Muscle of back (tissue), 11 donors: ENCODE results near the gene CEP89. TPM values are rescaled to one million over a fixed set of nuclear protein-coding genes. Genes with fewer than 3 reads are reported as not detected.
A peak's percentile ranks its signal among the peaks of the same experiment; 100 is the strongest.
"Not testable (repeated sequence)": the region's sequence is repeated elsewhere in the genome, so short reads cannot be mapped to it uniquely, and the experiment has no call there.

ENCODE experiments used
- DNase-seq, 3 donors: peaks; one replicate each; pipeline versions ENCODE4 v3.0.0 to v3.0.0-alpha.2; 2013
- polyA plus RNA-seq, 10 donors: library from polyadenylated mRNA; unstranded; fragments of 120-200 nt; gene quantifications; one replicate each; pipeline ENCODE4 v1.2.1, GENCODE V29; 2013; ENCODE audit not compliant: insufficient read length in 10 of 10

CEP89 gene
- polyA plus RNA-seq, 10 donors = 15.6 to 23.1 (median 19.9) TPM

- DNase-seq = no peak
Observed at GRCh38 chr19:32901504-32902161, 70.1 kb downstream of the CEP89 start.

- DNase-seq = no peak
Observed at GRCh38 chr19:32896516-32897214, 75.1 kb downstream of the CEP89 start.

GRCh38 chr19:32895384-32895783, 76.4 kb downstream of the CEP89 start:
- no peak for DNase-seq

DNA sequence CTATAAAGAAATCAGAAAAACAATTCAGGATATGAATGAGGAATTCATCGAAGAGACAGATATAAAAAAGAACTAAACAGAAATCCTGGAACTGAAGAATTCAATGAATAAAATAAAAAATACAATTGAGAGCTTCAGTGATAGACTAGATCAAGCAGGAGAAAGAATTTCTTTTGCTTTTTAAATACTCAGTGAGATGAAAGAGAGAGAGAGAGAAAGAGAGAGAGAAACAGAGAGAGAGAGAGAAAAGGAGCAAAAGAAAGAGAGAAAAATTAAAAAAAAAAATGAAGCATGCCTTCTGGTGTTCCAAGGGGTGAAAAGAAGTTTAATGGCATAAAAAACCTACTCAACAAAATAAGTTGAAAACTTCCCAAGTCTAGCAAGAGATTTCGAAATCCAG, 80.1 kb downstream of the CEP89 start:
- no peak for DNase-seq

GRCh38 chr19:32890841-32891240, 80.9 kb downstream of the CEP89 start:
- DNase-seq = no peak

DNA sequence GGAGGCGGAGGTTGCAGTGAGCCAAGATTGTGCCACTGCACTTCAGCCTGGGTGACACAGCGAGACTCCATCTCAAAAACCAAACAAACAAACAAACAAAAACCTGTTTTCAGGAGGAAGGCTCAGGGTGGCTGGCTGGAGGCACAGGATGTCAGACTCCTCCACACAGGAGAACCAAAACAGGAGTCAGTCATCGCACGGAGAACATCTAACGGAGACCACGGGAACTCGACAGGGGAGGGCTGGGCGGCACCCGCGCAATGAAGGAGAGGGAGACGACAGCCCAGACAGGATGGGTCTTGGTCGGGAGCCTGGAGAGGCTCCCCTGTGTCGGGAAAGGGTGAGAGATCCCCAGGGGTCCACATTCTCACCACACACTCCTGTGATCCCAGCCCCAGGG, 81.4 kb downstream of the CEP89 start:
- no peak for DNase-seq

GRCh38 chr19:32889137-32889934, 82.4 kb downstream of the CEP89 start:
- no peak for DNase-seq

GRCh38 chr19:32887572-32888215, 84.1 kb downstream of the CEP89 start:
- DNase-seq = no peak

- DNase-seq = no peak
Observed at GRCh38 chr19:32886241-32886640, 85.5 kb downstream of the CEP89 start.

DNA sequence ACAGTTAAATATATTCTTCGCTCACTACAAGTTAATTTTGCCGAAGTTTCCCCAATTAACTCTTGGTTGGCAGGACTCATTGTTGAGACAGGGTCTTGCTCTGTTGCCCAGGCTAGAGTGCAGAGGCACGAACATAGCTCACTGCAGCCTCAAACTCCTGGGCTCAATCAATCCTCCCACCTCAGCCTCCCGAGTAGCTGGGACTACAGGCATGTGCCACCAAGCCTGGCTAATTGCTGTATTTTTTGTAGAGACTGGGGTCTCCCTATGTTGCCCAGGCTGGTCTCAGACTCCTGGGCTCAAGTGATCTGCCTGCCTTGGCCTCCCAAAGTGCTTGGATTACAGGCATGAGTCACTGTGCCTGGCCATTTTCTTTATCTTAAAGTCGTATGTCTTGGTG, 86.5 kb downstream of the CEP89 start:
- not testable (repeated sequence) for DNase-seq

DNA sequence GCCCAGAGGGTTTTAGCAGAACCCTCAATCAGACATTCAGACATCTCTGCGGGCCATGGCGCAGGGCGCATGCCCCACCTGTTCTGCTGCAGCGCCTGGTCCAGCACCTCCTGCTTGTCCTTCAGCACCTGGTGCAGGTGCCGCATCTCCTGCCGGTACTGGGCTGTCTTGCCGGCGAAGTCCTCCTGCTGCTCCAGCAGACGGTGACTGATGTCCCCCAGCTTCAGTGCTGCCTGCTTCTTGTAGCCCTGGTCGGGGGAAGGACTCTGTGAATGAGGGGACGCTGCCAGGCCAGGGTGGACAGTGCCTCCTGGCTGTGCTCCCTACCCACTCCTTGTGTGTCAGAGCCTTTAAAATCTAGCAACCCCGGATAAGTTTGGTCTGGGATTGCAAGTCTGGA, 90.0 kb downstream of the CEP89 start:
- no peak for DNase-seq

DNA sequence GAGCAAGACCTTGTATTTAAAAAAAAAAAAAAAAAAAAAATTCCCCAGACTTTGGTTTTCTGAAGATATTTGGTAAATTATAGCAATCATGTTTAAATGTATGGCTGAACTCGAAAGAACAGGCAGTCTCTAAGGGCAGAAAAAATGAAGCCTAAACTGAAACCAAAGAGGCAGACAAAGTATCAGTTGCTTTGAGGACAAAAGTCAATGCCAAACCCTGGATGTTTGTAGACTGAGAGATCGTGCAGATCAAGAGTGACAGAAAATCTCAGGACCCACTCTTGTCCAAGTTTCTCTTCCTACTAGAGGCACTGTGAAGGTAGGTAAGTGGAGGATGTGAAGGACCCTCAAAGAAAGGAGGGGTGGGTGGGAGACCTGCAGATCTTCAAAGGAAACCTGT, 91.1 kb downstream of the CEP89 start:
- DNase-seq = no peak

DNA sequence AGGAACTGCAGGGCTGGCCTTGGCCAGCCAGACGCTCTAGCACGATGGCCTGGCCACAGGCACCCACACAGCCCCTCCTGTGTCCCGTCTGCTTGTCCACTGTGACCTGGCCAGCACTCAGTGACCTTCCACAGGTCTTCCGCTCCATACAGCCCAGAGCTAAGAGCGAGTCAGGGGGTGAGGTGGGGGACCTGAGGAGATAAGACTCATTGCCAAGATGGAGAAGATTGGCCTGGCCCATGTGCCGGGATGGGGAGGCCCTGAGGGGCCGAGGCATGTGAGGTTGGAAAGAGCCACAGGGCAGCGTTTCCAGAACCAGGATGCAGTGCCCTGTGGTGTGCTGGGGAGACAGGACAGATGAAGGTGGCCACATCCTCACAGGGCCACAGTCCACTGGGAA, 92.0 kb downstream of the CEP89 start:
- no peak for DNase-seq

GRCh38 chr19:32878988-32879387, 92.8 kb downstream of the CEP89 start:
- no peak for DNase-seq

GRCh38 chr19:32877977-32878745, 93.6 kb downstream of the CEP89 start:
- no peak for DNase-seq

DNA sequence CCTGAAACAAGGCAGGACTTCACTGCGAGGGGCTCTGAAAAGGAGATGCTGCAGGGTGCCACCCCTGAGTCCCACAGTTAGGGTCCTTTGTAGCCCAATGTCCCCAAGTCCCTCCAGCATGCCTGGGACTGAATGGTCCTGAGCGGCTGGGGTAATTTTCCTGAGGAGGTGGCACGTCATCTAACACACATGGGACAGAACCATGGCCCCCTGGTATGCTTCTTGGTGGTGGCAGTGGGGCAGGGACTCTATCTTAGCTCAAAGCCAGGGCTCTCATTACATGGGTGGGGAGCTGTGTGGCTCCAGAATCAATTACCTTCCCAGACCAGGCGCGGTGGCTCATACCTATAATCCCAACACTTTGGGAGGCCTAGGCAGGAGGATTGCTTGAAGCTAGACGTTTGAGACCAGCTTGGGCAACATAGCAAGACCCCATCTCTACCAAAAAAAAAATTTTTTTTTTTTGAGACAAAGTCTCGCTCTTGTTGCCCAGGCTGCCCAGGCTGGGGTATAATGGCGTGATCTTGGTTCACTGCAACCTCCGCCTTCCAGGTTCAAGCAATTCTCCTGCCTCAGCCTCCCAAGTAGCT, 94.3 kb downstream of the CEP89 start:
- no peak for DNase-seq

DNA sequence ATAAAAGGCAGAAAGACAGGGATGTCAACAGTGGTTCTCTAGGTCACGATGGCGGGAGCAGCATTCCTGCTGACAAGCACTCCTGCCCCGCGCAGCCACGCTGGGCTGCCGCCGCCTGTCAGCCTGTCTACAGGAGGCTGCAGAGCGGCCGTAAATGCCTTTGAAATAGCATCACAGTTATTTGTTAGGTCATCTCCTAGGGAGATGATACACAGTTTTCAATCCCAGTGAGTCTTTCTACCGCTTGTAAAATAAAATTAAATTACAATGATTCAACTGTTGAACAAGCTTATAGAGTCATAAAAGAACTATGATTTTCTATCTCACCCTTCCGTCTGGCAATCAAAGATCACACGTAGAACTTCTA, 94.9 kb downstream of the CEP89 start:
- peak in 2 of 3 donors; percentile 7 to 17 for DNase-seq

DNA sequence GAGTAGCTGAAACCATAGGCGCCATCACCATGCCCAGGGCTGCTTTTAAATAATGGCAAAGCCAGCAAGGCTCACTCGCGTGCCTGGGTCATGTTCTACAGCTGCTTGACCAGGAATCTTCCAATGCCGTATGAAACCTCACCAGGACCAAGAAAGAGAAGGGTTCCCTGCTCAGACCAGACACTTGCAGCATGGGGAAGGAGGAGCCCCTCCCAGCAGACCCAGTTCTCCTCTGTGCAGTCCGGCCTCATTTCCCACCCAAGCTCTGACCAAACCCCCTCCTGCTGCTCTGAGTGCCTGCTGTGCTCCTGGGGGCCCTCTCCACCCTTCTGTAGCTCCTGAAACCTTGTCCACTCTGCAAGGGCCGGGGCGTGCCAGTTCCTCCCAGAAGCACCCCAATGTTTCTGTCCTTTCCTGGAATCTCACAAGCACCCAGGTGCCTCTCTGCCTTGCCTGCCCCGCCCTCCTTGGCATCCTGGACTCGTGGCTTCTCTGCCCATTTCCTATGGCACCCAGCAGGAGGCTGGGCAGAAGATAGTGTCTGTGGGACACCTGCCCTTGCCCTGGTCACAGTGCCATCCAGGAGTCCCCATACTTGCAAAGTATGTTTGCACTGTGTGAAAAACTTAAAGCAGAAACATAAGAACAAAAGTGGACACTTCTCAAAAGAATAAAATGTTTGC, 95.4 kb downstream of the CEP89 start:
- DNase-seq = no peak

GRCh38 chr19:32875428-32875827, 96.3 kb downstream of the CEP89 start:
- no peak for DNase-seq

DNA sequence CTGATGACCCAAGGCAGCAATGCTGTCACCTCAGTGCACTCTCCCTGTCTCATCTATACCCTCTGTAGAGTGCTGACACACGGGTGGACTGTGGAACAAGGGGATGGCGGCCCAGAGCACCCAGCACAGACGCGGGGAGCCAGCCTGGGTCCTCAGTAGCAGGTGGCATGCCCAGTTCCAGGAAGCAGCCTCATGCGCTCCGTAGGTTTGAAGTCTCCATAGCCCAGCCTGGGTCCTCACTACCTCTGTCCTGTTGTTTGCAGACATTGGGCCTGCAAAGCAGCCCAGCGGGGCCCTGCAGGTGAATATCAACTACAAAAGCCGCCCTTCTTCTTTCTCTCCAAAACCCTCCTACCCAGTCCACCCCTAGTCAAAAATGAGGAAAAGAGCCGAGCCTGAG, 97.2 kb downstream of the CEP89 start:
- no peak for DNase-seq
